LNCaP clone FGC (cell line): ENCODE data around the gene EVI5L.

Experiments
- DNase-seq: peaks from one replicate; pipeline ENCODE4 v3.0.0-alpha.2; 2011; ENCODE audit warnings: low read depth
- H3K4me3 ChIP-seq: 2 replicates; pipeline ENCODE4 v1.5.1; 2011; ENCODE audit warnings: mild to moderate bottlenecking, low read depth, low read length, control low read depth
- TF ChIP-seq, protein P1 (sequence below): IDR thresholded peaks from 2 replicates; pipeline ENCODE4 v1.5.1; 2012; ENCODE audit warnings: mild to moderate bottlenecking; ENCODE audit not compliant: control insufficient read depth, insufficient read depth; ENCODE audit errors: extremely low read depth

Gene EVI5L

GRCh38 chr19:7872306-7873204 is 42.5 kb downstream of the EVI5L start:
- TF ChIP-seq, protein P1, sequence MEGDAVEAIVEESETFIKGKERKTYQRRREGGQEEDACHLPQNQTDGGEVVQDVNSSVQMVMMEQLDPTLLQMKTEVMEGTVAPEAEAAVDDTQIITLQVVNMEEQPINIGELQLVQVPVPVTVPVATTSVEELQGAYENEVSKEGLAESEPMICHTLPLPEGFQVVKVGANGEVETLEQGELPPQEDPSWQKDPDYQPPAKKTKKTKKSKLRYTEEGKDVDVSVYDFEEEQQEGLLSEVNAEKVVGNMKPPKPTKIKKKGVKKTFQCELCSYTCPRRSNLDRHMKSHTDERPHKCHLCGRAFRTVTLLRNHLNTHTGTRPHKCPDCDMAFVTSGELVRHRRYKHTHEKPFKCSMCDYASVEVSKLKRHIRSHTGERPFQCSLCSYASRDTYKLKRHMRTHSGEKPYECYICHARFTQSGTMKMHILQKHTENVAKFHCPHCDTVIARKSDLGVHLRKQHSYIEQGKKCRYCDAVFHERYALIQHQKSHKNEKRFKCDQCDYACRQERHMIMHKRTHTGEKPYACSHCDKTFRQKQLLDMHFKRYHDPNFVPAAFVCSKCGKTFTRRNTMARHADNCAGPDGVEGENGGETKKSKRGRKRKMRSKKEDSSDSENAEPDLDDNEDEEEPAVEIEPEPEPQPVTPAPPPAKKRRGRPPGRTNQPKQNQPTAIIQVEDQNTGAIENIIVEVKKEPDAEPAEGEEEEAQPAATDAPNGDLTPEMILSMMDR: no peak
- H3K4me3 ChIP-seq: no peak overlapping the region

DNA sequence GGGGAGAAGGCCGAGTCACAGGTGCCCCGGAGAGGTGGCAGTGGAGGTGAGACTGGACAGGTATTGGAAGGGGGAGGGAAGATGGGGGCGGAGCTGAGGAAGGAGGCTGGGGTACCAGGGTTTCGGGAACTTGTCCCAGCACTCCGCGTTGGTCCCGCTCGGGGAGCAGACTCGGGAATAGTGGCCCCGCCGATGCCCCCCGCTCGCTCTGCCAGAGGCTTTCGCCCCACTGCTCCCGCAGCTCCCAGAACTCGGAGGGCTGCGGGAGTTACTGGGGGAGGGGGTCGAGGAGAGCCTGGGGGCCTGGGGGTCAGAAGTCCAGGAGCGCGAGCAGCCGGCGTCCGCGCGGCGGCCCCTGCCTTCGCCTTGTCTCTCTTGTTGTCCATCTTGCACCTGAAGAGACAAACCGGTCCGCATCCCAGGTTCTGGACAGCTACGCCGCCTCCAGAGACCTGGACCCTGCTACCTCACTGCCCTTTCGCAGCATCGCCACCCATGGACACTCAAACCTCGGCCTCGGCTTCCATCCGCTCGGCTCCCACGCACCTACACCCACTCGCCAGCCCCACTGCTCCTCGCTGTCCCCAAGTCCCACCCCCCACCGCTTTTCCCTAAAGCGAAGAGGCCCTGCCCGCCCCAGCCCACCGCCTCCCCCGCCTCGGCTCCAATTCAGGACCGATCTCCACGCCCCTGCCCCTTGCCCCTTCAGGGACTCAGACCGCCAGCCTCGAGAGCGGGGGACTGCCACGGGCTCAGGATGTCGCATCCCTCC is 43.5 kb downstream of the EVI5L start:
- no peak for DNase-seq
- peak overlapping the region; percentile 65 for H3K4me3 ChIP-seq
- TF ChIP-seq, protein P1: no peak

More at GRCh38 chr19:7872306-7873204, 42.5 kb downstream of the EVI5L start:
- no peak for DNase-seq

DNA sequence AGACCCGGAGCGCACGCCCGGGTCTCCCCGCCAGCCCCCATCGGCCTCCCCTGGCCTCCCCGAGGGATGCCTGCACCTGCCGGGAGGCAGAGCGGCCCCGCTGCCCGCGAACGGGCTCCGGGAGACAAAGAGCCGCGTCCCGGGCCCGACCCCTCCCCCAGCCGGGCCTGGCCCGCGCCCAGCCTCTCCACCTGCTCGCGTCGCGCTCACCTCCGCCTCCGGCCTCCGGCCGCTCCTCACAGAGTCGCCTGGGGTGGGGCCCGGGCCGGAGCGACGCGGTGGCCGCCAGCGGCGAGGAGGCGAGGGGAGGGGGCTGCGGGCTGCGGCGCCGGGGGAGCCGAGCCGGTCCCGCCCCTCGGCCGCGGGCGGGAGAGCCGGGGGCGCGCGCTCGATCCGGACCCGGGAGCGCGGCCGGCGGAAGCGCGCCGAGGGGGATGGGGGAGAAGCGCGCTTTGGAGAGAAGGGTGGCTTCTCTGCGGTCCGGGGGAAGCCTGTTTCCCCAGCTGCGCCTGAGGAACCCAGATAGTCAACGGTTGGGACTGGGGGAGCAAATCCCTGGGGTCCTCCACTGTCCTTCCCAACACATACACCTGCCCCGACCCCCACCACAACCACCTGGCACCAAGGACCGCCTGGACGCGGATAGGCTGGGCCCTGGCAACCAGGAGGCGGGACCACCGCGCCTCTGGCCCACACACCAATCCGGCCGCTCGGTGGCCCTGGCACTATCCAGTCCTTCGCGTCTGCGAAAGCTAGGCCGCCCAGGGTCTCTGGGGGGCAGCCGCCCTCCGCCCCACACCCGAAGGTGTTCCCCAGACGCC is 44.3 kb downstream of the EVI5L start, which contains the start of gene PRR36:
TSS of gene PRR36 (minus strand) at position 315 of the 821 bp plus-strand sequence. CDS start 701 bp downstream, outside the sequence.
- peak within 1 kb of the TSS; percentile 65 for H3K4me3 ChIP-seq
- DNase-seq: no peak
- TF ChIP-seq, protein P1: no peak

DNA sequence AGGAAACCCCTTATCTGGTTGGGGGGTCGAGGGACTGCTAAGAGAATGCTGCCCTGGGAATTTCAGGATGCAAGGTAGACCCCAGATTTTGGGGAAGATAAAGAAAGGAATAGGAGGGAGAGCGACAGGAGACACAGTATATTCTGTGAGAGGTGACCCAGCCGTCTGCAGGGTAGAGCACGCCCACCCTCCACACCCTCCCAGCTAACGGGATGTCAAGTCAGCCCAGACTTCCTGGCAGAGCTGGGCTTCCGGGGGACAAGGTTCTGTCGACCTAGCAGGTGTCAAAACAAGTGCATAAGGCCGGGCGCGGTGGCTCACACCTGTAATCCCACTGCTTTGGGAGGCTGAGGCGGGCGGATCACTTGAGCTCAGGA is 44.9 kb downstream of the EVI5L start:
- TF ChIP-seq, protein P1: no peak
- H3K4me3 ChIP-seq: peak overlapping the region; percentile 65
- DNase-seq: no peak

DNA sequence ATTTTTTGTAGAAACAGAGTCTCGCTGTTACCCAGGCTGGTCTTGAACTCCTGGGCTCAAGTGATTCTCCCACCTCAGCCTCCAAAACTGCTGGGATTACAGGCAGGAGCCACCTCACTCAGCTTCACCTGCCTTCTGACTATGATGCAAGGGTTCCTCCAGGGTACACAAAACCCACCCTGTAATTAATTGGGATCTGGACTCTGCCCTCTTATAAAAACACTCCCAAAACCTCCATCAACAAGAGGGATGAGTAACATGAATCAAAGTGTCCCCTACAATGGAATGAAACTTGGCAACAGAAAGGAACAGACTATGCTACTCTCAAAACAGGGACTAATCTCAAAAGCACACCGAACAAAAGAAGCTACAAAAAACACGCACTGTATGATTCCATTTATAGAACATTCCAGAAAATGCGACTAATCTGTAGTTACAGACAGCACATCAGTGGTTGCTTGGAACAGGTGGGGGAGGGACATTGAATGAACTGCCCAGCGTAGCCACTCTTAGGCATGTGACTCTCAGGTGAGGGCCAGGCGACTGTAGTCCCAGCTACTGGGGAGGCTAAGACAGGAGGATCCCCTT is 47.3 kb downstream of the EVI5L start:
- H3K4me3 ChIP-seq: no peak overlapping the region
- TF ChIP-seq, protein P1: no peak
- no peak for DNase-seq
